Dermis blood vessel endothelial cell (primary cell): ENCODE measurements around the gene XCL1. TPM values are rescaled to one million over a fixed set of nuclear protein-coding genes. Genes with fewer than 3 reads are reported as not detected.
A peak's percentile ranks its signal among the peaks of the same experiment; 100 is the strongest.
"Not testable (repeated sequence)": the region's sequence is repeated elsewhere in the genome, so short reads cannot be mapped to it uniquely, and the experiment has no call there.

Source experiments
- DNase-seq: peaks from one replicate; pipeline ENCODE4 v3.0.0; 2010
- total RNA-seq: library from RNA; depleted of rRNA; stranded (reverse); fragments of >200 nt; gene quantifications from 2 replicates; pipeline ENCODE4 v1.2.3, GENCODE V29; 2014

XCL1 gene
- total RNA-seq: not detected in 2 replicates

DNA sequence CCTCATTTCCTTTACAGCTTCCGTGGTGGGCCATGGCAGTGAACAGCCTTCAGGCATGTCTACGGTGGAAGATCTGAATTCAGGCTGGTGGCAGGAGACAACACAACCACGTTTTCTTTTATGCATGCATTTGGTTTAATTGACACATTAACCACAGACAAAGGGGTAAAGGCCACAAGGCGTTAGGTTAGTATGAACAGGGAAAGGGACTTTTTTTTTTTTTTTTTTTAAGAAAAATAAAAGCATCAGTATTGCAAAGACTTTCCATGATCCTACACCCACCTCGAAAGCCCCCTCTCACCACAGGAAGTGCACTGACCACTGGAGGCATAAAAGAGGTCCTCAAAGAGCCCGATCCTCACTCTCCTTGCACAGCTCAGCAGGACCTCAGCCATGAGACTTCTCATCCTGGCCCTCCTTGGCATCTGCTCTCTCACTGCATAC is at the start of gene XCL1:
Gene XCL1, plus strand, starts transcription at position 361 of the 444 bp plus-strand sequence. Its CDS starts 33 bp downstream, at position 394.
- DNase-seq: not testable (repeated sequence)

GRCh38 chr1:168529518-168529917 is 46.9 kb upstream of the XCL1 start:
- DNase-seq: no peak

- DNase-seq: no peak
Measured at GRCh38 chr1:168531615-168532345, 44.6 kb upstream of the XCL1 start.

GRCh38 chr1:168535536-168535935 is 40.9 kb upstream of the XCL1 start:
- DNase-seq: no peak

GRCh38 chr1:168540798-168541197 is 35.6 kb upstream of the XCL1 start:
- not testable (repeated sequence) for DNase-seq

DNA sequence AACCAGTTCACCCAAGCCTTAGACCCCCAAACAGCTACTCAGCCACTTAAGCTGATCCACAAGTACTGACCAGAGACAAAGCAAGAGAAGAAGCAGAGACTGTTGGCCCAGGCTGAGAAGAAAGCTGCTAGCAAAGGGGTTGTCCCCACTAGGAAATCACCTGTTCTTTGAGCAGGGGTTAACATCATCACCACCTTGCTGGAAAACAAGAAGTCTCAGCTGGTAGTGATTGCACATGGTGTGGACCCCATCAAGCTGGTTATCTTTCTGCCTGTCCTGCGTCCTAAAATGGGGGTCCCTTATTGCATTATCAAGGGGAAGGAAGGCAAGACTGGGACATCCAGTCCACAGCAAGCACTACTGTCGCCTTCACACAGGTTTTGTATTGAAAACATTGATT is 33.4 kb upstream of the XCL1 start:
- DNase-seq: not testable (repeated sequence)

- DNase-seq: not testable (repeated sequence)
Measured at GRCh38 chr1:168543840-168544498, 32.4 kb upstream of the XCL1 start, which contains the start of gene XCL2. XCL2 (minus strand) TSS chr1:168543997; CDS start chr1:168543964, 33 bp downstream.

DNA sequence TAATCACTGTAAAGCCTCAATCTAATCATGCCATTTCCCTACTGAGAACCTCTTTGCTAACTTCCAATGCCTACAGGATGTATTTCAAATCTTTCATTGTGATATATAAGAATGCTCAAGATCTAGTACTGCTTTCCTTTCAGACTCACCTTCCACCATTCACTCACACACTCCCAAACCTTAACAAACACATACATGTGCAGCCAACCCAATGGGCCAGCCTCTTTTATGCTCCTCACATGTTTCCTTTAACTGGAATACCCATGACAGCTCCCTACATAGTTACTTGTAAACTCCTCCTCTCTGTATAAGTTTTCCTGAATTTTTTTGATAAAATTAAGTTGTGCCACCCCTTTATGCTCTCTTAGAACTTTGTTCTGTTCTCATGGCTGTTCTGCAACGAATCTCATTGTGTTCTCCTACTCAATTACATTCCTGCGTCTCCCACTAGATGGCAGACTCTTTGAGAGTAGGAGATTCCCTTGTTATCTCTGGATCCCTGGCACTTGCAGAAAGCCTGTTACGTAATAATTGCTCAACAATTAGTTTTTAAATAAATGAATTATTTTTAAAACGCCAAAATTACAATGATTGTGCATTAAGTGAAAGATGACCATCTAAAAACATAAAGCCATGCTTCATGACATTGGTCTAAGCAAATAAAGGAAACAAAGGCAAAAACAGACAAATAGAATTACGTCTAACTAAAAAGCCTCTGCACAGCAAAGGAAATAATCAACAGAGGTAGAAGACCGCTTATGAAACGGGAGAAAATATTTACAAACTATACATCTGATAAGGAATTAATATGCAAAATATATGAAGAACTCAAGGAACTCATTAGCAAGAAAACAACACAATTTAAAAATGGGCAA is 30.5 kb upstream of the XCL1 start:
- DNase-seq: peak; percentile 29

- DNase-seq: not testable (repeated sequence)
Measured at GRCh38 chr1:168546553-168546895, 29.9 kb upstream of the XCL1 start.

GRCh38 chr1:168550971-168551370 is 25.4 kb upstream of the XCL1 start:
- DNase-seq: no peak

- DNase-seq: no peak
Measured at GRCh38 chr1:168551688-168552087, 24.7 kb upstream of the XCL1 start.

- DNase-seq: no peak
Measured at GRCh38 chr1:168552961-168553360, 23.4 kb upstream of the XCL1 start.

- no peak for DNase-seq
Measured at GRCh38 chr1:168553680-168554553, 22.5 kb upstream of the XCL1 start.

GRCh38 chr1:168554603-168555483 is 21.6 kb upstream of the XCL1 start:
- DNase-seq: no peak

DNA sequence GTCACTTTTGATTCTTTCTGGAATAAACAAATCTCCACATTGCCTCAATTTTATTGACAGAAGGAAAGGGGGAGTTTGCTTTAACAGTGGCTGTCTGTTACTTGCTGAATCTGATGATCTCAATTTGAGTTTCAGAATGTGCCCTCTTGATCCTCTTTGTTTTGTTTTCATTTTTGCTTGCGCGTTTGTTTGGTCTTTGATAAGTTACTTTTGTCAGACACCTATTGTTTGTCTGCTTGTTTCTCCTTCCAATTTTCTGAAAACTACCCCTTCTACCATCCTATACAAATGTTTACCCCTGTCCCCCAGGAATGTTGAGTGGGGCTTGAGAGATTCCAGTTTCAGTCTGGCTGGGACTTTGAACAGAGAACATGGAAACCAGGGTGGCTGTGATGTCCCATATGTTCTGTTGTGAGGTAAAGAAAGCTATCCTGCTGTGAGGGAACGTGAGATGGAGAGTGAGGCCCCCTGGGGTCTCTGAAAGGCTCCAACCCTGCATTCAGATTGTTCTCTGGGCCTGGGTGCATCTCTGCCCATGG is 20.8 kb upstream of the XCL1 start:
- DNase-seq: no peak

GRCh38 chr1:168556647-168557046 is 19.8 kb upstream of the XCL1 start:
- DNase-seq: no peak

DNA sequence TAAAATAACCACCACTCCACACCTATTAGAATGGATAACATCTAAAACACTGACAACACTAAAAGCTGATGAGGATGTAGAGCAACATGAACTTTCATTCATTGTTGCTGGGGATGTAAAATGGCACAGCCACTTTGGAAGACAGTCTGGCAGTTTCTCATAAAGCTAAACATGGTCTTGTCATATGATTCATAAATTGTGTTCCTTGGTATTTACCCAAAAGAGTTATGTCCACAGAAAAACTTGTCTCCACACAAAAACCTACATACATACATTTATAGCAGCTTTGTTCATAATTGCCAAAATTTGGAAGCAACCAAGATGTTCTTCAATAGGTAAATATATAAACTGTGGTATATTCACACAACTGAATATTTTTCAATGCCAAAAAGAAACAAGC is 16.0 kb upstream of the XCL1 start:
- no peak for DNase-seq

DNA sequence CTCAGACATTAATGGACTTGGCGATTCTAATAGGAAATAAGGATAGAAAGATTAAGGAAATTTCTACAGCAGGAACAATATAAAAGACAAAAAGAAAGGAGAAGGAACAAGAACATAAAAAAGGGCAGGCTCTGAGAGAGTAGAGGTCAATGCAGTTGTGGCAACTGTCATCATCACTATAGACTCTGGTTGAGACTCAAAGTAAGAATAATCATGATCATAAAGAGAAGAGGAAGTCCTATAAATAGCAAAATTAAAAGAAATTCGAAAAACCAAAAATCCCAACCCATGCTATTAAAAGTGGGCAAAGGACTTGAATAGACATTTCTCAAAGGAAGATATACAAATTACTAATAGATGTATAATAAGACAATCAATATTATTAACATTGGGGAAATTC is 14.4 kb upstream of the XCL1 start:
- DNase-seq: no peak

DNA sequence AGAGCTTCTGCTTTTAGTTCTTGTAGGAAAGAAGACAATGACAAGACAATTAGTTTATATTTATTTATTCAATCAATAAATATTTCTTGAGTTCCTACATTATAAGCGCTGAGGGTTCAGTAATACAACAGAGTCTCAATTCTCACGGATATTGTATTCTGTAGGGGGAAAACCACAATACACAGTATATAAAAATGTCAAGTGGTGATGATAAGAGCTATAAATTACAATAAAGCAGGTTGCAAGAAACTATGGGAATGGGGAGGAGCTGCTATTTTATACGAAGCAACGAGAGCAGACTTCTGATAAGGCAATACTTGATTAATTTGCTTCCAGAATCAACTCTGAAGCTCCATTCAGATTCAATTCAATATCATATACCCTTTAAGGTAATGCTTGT is 10.6 kb upstream of the XCL1 start:
- DNase-seq: no peak

- no peak for DNase-seq
Measured at GRCh38 chr1:168567007-168567406, 9.4 kb upstream of the XCL1 start.

DNA sequence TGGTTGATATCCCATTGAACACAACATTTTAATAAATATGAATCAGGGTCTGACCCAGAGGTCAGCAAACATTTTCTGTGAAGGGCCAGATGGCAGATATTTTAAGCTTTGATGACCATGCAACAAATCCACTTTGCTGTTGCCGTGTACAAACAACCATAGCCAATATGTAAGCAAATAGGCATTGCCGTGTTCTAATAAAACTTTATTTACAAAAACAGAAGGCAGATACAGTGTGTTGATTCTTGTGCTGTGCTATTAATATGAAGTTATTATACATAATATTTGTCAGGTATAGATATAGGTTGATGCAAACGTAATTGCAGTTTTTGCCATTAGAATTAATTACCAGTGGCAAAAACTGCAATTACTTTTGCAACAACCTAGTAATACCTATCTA is 8.8 kb upstream of the XCL1 start:
- no peak for DNase-seq
